Transverse colon (tissue), 4 donors: ENCODE results near the gene CLTC. TPM values are rescaled to one million over a fixed set of nuclear protein-coding genes. Genes with fewer than 3 reads are reported as not detected.

ENCODE experiments used
- DNase-seq: peaks from one replicate; pipeline ENCODE4 v3.0.0-alpha.2; 2019
- H3K27ac ChIP-seq, 4 donors: fragments of 200-600 bp; sonication (generic); 2 replicates each; pipeline ENCODE4 v1.5.1; 2016 to 2018; ENCODE audit warnings: inconsistent platforms in 4 of 4
- H3K27me3 ChIP-seq: fragments of 200-600 bp; sonication (generic); 2 replicates; pipeline ENCODE4 v1.5.1; 2017; ENCODE audit warnings: inconsistent platforms
- H3K36me3 ChIP-seq, 4 donors: fragments of 200-600 bp; sonication (generic); 2 replicates each; pipeline ENCODE4 v1.5.1; 2017 to 2019; ENCODE audit warnings: inconsistent platforms in 4 of 4
- H3K4me1 ChIP-seq, 4 donors: fragments of 200-600 bp; sonication (generic); 2 replicates each; pipeline ENCODE4 v1.5.1; 2017 to 2020; ENCODE audit warnings: inconsistent platforms in 4 of 4
- H3K4me3 ChIP-seq, 4 donors: fragments of 200-600 bp; sonication (generic); 1 replicate in 1 of 4; 2 replicates in 3 of 4; pipeline versions ENCODE4 v1.5.1 to v1.6.1; 2017 to 2019; ENCODE audit warnings: inconsistent platforms in 4 of 4
- H3K9me3 ChIP-seq, 2 donors: fragments of 200-600 bp; sonication (generic); 2 replicates each; pipeline ENCODE4 v1.5.1; 2017 to 2019; ENCODE audit warnings: inconsistent platforms in 2 of 2
- CTCF ChIP-seq, 5 experiments: fragments of 200-600 bp in 3 of 5; fragments of 450-650 bp in 2 of 5; sonication (generic) in 3 of 5; IDR thresholded peaks; 1 replicate in 2 of 5; 2 replicates in 3 of 5; pipeline ENCODE4 v1.5.1; 2016 to 2017; ENCODE audit warnings: antibody characterized with exemption in 5 of 5, inconsistent platforms in 3 of 5, mild to moderate bottlenecking in 2 of 5, moderate library complexity in 1 of 5
- EP300 ChIP-seq: sonication (generic); formaldehyde crosslinking; IDR thresholded peaks from one replicate; pipeline ENCODE4 v1.6.1; 2017; ENCODE audit warnings: antibody characterized with exemption, low read depth
- POLR2A ChIP-seq: fragments of 450-650 bp; IDR thresholded peaks from one replicate; pipeline ENCODE4 v1.6.1; 2016; ENCODE audit warnings: antibody characterized with exemption, mild to moderate bottlenecking, moderate library complexity
- POLR2AphosphoS5 ChIP-seq, 3 donors: sonication (generic); formaldehyde crosslinking; IDR thresholded peaks; one replicate each; pipeline ENCODE4 v1.6.1; 2016; ENCODE audit warnings: antibody characterized with exemption in 3 of 3
- WGBS, 2 donors: methylation state at CpG; one replicate each; pipeline ENCODE4 v1.1.5; 2018; ENCODE audit warnings: low coverage in 1 of 2; 5-methylcytosine and 5-hydroxymethylcytosine counted together
- in situ Hi-C, 4 donors: fragments of 200-750 bp; cut with MboI; loops; one replicate each; pipeline versions ENCODE4 v1.15.0 to v1.15.1; 2017; ENCODE audit warnings: low sequenced_read_pairs in 3 of 4, low pct_ligation_motif_present in 1 of 4, low pct_unique_long_range_greater_than_20kb in 1 of 4
- intact Hi-C: fragments of 100-400 bp; cut with DNase I; formaldehyde crosslinking; loops from one replicate; pipeline ENCODE4 v1.15.1; 2023; ENCODE audit warnings: low total_unique reads
- total RNA-seq, 4 donors: library from RNA; depleted of rRNA; stranded (reverse); fragments of >200 nt; gene quantifications; one replicate each; pipeline ENCODE4 v1.1.0, GENCODE V29; 2016

CLTC gene
- total RNA-seq, 4 donors from 2014 or later = 165 to 283 (median 242) TPM

DNA sequence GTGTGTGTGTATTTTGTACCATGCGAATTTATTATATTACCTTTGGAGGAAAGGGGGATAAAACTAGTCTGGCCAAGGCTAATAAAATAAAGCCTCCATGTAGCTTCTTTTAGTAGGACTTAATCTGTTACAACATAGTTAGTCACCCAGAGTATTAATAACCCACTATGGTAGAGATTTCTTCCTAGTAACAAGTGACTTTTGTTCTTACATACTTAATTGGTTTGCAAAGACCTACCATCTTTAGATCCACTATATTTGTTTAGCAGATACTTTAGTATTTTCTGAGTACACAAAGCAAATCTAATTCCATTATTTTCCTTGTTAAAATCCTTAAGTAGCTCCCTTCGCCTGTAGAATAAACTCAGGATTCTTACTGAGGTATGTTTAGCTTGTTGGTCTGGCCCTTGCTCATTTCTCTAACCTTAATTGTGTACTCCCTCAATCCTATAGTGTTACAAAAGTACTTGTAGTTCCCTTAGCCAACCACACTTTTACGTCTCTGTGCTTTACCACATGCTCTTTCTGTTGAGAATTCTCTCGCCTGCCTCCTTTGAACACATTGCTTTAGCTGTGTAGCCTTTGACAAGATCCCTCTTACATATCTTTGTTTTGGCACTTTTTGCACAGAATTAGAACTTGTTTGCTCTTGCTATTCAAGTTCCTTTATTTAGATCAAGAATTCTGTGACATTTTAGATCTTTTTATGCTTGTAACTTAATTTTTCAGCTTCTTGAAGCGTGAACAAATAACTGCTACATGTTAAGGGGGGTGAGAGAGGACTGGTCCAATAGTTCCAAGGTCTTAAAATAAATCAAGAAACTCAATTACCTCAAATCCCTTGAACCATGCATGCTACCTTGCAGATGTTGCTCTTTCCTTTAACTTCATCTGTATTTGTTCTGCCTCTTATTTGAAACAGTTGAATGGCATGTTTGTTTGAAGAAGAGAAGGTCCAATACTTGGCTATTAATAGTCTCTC lies 23.8 kb downstream of the CLTC start:
- peaks cover 10 to 53% (median 35%) of the 10 kb centered on the region in 4 donors for H3K4me1 ChIP-seq
- intact Hi-C loops (no loop called here), in situ Hi-C loops (no loop called here)
- TF ChIP-seq CTCF (IDR thresholded peaks at IDR 0.05) (no peak), POLR2AphosphoS5 (IDR thresholded peaks at IDR 0.05) (no peak), POLR2A (no peak), EP300 (no peak)
- no peaks in the 10 kb centered on the region for H3K27me3 ChIP-seq
- H3K36me3 ChIP-seq = peaks cover 0 to 12% (median 0%) of the 10 kb centered on the region in 4 donors
- WGBS, 2 donors = 69 to 71% methylated on average over 5 of the region's 5 CpGs
- no peaks in the 10 kb centered on the region for H3K9me3 ChIP-seq
- no peak overlapping the region for H3K27ac ChIP-seq
- no peak overlapping the region for H3K4me3 ChIP-seq
- no peak for DNase-seq

- no peak for DNase-seq
- in situ Hi-C loops (no loop called here), intact Hi-C loops (no loop called here)
- Histone ChIP-seq H3K4me3 (no peak overlapping the region), H3K4me1 (peaks cover 6 to 19% (median 9%) of the 10 kb centered on the region in 4 donors), H3K27me3 (no peaks in the 10 kb centered on the region), H3K27ac (no peak overlapping the region), H3K36me3 (peaks cover 0 to 33% (median 12%) of the 10 kb centered on the region in 4 donors), H3K9me3 (no peaks in the 10 kb centered on the region)
- WGBS, 2 donors = 91 to 94% methylated on average over 4 to 6 of the region's 6 CpGs
- TF ChIP-seq POLR2AphosphoS5 (IDR thresholded peaks at IDR 0.05) (no peak), EP300 (no peak), CTCF (IDR thresholded peaks at IDR 0.05) (no peak), POLR2A (no peak)
Observed at GRCh38 chr17:59647288-59647687, 27.6 kb downstream of the CLTC start.

GRCh38 chr17:59649886-59650285 lies 30.2 kb downstream of the CLTC start:
- in situ Hi-C loops (no loop called here), intact Hi-C loops (no loop called here)
- no peaks in the 10 kb centered on the region for H3K4me1 ChIP-seq
- no peaks in the 10 kb centered on the region for H3K27me3 ChIP-seq
- H3K9me3 ChIP-seq = peaks cover 0 to 4% of the 10 kb centered on the region in 2 donors
- H3K27ac ChIP-seq = no peak overlapping the region
- H3K36me3 ChIP-seq = peaks cover 0 to 56% (median 21%) of the 10 kb centered on the region in 4 donors
- DNase-seq = no peak
- no peak overlapping the region for H3K4me3 ChIP-seq
- TF ChIP-seq EP300 = no peak
- no peak for TF ChIP-seq CTCF (IDR thresholded peaks at IDR 0.05)
- TF ChIP-seq POLR2AphosphoS5 (IDR thresholded peaks at IDR 0.05) = no peak
- TF ChIP-seq POLR2A = no peak

DNA sequence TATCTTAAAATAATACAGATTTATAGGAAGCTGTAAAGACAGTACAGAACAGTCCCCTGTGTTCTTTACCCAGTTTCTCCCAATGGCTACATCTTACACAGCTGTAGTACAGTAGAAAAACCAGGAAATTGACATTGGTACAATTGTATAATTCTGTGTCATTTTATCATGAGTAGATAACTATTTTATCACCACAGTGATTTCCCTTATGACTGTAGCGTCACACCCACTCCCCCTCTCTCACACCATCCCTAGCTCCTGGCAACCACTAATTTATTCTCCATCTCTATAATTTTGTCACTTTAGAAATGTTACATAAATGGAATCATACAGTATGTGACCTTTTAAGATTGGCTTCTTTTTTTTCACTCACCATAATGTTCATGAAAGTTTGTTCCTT lies 30.9 kb downstream of the CLTC start:
- WGBS, 2 donors = 50 to 97% methylated on average over 1 of the region's 1 CpG
- Histone ChIP-seq H3K36me3 (peaks cover 0 to 63% (median 25%) of the 10 kb centered on the region in 4 donors), H3K4me1 (no peaks in the 10 kb centered on the region), H3K4me3 (no peak overlapping the region), H3K27me3 (no peaks in the 10 kb centered on the region), H3K27ac (no peak overlapping the region), H3K9me3 (peaks cover 0 to 4% of the 10 kb centered on the region in 2 donors)
- TF ChIP-seq CTCF (IDR thresholded peaks at IDR 0.05) (no peak), EP300 (no peak), POLR2AphosphoS5 (IDR thresholded peaks at IDR 0.05) (no peak), POLR2A (no peak)
- in situ Hi-C loops = no loop called here
- no peak for DNase-seq
- intact Hi-C loops = no loop called here
